ENCODE data around the gene VPS13C.

DNA sequence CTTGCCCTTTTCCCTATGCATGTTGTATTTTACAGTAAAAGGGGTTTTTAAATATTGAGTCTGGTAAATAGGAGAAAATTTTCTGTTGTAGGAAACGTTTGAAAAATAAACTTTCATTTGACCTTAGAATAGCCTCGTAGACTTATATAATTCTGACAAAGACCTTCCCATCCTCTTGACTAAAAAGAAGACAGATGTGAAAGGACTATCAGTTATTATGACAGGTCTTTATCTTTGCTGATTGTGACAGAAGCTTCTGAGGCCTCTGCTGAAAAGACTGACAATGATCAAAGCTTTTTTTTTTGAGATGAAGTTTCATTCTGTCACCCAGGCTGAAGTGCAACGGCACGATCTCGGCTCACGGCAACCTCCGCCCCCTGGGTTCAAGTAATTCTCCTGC is 30.7 kb upstream of the VPS13C start:
- TF ChIP-seq EZH2 (IDR thresholded peaks at IDR 0.05; ENCODE audit: borderline replicate concordance) (no peak), EZH2phosphoT487 (IDR thresholded peaks at IDR 0.05; ENCODE audit: low read depth, severe bottlenecking, unreplicated experiment) (no peak)
- TF ChIP-seq, protein P1, sequence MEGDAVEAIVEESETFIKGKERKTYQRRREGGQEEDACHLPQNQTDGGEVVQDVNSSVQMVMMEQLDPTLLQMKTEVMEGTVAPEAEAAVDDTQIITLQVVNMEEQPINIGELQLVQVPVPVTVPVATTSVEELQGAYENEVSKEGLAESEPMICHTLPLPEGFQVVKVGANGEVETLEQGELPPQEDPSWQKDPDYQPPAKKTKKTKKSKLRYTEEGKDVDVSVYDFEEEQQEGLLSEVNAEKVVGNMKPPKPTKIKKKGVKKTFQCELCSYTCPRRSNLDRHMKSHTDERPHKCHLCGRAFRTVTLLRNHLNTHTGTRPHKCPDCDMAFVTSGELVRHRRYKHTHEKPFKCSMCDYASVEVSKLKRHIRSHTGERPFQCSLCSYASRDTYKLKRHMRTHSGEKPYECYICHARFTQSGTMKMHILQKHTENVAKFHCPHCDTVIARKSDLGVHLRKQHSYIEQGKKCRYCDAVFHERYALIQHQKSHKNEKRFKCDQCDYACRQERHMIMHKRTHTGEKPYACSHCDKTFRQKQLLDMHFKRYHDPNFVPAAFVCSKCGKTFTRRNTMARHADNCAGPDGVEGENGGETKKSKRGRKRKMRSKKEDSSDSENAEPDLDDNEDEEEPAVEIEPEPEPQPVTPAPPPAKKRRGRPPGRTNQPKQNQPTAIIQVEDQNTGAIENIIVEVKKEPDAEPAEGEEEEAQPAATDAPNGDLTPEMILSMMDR (IDR thresholded peaks at IDR 0.05; ENCODE audit: poor library complexity), result no peak

All from hepatocyte (in vitro differentiated cells).